Sigmoid colon (tissue), 3 donors: Measurements from ENCODE around the gene FOSL2.

Experiments used
- CTCF ChIP-seq, 4 experiments: fragments of 450-650 bp in 3 of 4; fragments of 200-600 bp in 1 of 4; IDR thresholded peaks; one replicate each; pipeline ENCODE4 v1.5.1; 2016 to 2019; ENCODE audit warnings: antibody characterized with exemption in 4 of 4, mild to moderate bottlenecking in 3 of 4, moderate library complexity in 2 of 4
- POLR2A ChIP-seq, 2 donors: fragments of 450-650 bp; IDR thresholded peaks; one replicate each; pipeline ENCODE4 v1.6.1; 2016; ENCODE audit warnings: antibody characterized with exemption in 2 of 2, mild to moderate bottlenecking in 2 of 2, moderate library complexity in 2 of 2

DNA sequence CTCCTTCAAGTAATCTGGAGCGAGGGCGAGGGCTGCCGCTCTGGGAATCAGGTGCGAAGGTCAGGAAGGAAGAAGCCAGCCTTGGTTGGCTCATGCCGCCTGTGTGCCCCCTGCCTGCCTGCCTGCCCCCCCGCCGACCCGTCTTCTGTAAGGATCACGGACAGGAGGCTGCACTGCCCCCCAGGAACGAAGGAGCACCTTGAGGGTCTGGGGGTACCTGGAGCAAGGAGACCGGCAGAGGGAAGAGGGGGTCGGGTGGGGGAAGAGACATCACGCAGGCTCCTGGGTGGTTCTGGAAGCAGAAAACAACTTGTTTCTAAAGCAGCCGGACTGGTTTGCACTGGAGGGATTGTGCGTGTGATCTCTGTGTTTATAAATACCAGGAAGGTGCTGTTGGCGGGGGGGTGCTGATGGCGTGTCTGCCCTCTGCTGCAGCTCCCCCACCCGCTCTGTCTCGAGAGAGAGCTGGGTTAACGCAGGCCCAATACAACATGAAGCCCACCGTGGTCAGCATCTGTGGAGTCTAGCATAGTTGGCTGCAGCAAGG lies 1.7 kb downstream of the FOSL2 start:
- TF ChIP-seq CTCF (IDR thresholded peaks at IDR 0.05), result no peak
- TF ChIP-seq POLR2A (IDR thresholded peaks at IDR 0.05), result peak; percentile 42 to 73
